ENCODE results near the gene TNFRSF8.

DNA sequence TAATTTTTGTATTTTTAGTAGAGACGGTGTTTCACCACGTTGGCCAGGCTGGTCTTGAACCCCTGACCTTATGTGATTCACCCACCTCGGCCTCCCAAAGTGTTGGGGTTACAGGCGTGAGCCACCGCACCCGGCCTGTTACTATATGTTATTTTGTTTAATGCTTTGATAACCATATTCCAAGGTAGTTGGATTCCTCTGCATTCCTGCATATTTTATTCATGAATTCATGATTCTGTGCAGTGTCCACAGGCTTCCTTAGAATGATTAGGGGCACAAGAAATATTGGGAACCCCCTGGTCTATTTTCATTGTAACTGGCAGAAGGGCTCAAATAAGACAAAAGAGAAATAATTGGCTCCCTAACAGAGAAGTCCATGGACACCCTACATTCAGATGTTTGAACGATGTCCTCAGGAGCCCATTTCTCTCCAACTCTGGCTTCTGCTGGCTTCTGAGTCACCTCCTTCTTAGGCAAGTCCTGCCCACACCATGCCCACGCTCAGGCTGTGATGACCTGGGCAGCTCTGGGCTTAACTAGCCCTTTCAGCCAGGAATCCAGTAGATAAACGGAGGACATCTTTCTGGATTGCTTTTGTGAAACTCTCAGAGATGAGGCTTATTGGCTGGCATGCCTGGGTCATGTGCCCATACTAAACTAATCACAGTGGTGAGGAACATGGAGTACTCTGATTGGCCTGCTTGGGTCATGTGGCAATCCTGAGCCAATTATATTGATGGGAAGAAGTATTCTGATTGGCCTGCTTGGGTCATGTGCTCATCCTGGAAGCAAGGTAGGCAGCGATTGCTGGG, 32.6 kb downstream of the TNFRSF8 start:
- TF ChIP-seq CTCF (IDR thresholded peaks at IDR 0.05 in 8 of 11, conservative IDR thresholded peaks at IDR 0.05 in 3 of 11), result no peak
- no peak for TF ChIP-seq POLR2AphosphoS5 (IDR thresholded peaks at IDR 0.05)

All from spleen (tissue), 7 donors.